SU-DHL-6 (cell line): Measurements from ENCODE around the gene GLYR1.

ENCODE experiments used
- H2AFZ ChIP-seq: fragments of 200-600 bp; sonication (generic); 2 replicates; pipeline ENCODE4 v1.6.1; 2014; ENCODE audit warnings: low read depth, mild to moderate bottlenecking, moderate library complexity, mixed read lengths, antibody characterized with exemption, low read length; ENCODE audit not compliant: severe bottlenecking
- H3F3A ChIP-seq: fragments of 200-600 bp; shearing (Covaris generic); 2 replicates; pipeline ENCODE4 v1.6.0; 2016; ENCODE audit warnings: antibody characterized with exemption, mild to moderate bottlenecking; ENCODE audit not compliant: insufficient read depth
- H3K27ac ChIP-seq: fragments of 200-600 bp; sonication (generic); 2 replicates; pipeline ENCODE4 v1.5.1; 2016; ENCODE audit warnings: low read depth, mild to moderate bottlenecking, low read length, moderate library complexity, mixed read lengths
- H3K27me3 ChIP-seq: fragments of 200-600 bp; sonication (generic), shearing (Covaris generic); 2 replicates; pipeline ENCODE4 v1.6.0; 2014; ENCODE audit warnings: mild to moderate bottlenecking, low read length
- H3K36me3 ChIP-seq: fragments of 200-600 bp; sonication (generic); 2 replicates; pipeline ENCODE4 v1.6.1; 2014; ENCODE audit warnings: mild to moderate bottlenecking, low read length, mixed read lengths
- H3K4me2 ChIP-seq: fragments of 300-600, 200-600 bp; shearing (Covaris generic), sonication (generic); 2 replicates; pipeline ENCODE4 v1.6.0; 2014; ENCODE audit warnings: low read length, low read depth, mild to moderate bottlenecking; ENCODE audit not compliant: poor library complexity, severe bottlenecking
- H3K4me3 ChIP-seq: fragments of 200-600 bp; sonication (generic); 2 replicates; pipeline ENCODE4 v1.5.1; 2014; ENCODE audit warnings: antibody characterized with exemption, low read length, mild to moderate bottlenecking, mixed read lengths; ENCODE audit not compliant: insufficient read depth, poor library complexity, severe bottlenecking
- H3K79me2 ChIP-seq: fragments of 200-600 bp; sonication (generic); 2 replicates; pipeline ENCODE4 v1.6.1; 2014; ENCODE audit warnings: mild to moderate bottlenecking, low read length, moderate library complexity; ENCODE audit not compliant: insufficient read depth
- H3K9ac ChIP-seq: fragments of 200-600 bp; sonication (generic); 2 replicates; pipeline ENCODE4 v1.7.0; 2014; ENCODE audit warnings: mild to moderate bottlenecking, low read length
- H3K9me2 ChIP-seq: fragments of 200-600 bp; sonication (generic); replicated peaks from 2 replicates; pipeline ENCODE4 v1.6.1; 2014; ENCODE audit warnings: low read length; ENCODE audit not compliant: insufficient read depth
- H3K9me3 ChIP-seq: fragments of 200-600 bp; sonication (generic); 2 replicates; pipeline ENCODE4 v1.6.1; 2014; ENCODE audit warnings: low read length, mixed read lengths; ENCODE audit not compliant: insufficient read depth
- H4K20me1 ChIP-seq: fragments of 200-600 bp; sonication (generic); 2 replicates; pipeline ENCODE4 v1.6.1; 2014; ENCODE audit warnings: low read depth, mild to moderate bottlenecking, antibody characterized with exemption, low read length, moderate library complexity, mixed read lengths
- EZH2phosphoT487 ChIP-seq: fragments of 200-600 bp; sonication (generic), shearing (Covaris generic); conservative IDR thresholded peaks from 2 replicates; pipeline ENCODE4 v1.6.1; 2018; ENCODE audit warnings: mild to moderate bottlenecking, antibody characterized with exemption, low read length, moderate library complexity, mixed read lengths
- TF ChIP-seq, protein P1 (sequence below): fragments of 200-600 bp; sonication (generic); IDR thresholded peaks from one replicate; pipeline ENCODE4 v1.5.1; 2017; ENCODE audit warnings: antibody characterized with exemption, mild to moderate bottlenecking, low read length, moderate library complexity; ENCODE audit not compliant: insufficient read depth, poor library complexity, severe bottlenecking

The GLYR1 gene

GRCh38 chr16:4839942-4840341 is 7.1 kb downstream of the GLYR1 start:
- H3K9me3 ChIP-seq: no peaks in the 10 kb centered on the region
- H3K4me2 ChIP-seq: no peak overlapping the region
- H3K9me2 ChIP-seq: no peaks in the 10 kb centered on the region
- H4K20me1 ChIP-seq: no peaks in the 10 kb centered on the region; the same call in 1 of the 2 replicates
- H3K9ac ChIP-seq: no peak overlapping the region
- H3F3A ChIP-seq: no peaks in the 10 kb centered on the region
- H3K79me2 ChIP-seq: peaks cover 13% of the 10 kb centered on the region
- peaks cover 16% of the 10 kb centered on the region; the same call in 1 of the 2 replicates for H3K36me3 ChIP-seq
- no peak overlapping the region for H2AFZ ChIP-seq
- H3K27me3 ChIP-seq: no peaks in the 10 kb centered on the region
- H3K4me3 ChIP-seq: no peak overlapping the region
- TF ChIP-seq, protein P1, sequence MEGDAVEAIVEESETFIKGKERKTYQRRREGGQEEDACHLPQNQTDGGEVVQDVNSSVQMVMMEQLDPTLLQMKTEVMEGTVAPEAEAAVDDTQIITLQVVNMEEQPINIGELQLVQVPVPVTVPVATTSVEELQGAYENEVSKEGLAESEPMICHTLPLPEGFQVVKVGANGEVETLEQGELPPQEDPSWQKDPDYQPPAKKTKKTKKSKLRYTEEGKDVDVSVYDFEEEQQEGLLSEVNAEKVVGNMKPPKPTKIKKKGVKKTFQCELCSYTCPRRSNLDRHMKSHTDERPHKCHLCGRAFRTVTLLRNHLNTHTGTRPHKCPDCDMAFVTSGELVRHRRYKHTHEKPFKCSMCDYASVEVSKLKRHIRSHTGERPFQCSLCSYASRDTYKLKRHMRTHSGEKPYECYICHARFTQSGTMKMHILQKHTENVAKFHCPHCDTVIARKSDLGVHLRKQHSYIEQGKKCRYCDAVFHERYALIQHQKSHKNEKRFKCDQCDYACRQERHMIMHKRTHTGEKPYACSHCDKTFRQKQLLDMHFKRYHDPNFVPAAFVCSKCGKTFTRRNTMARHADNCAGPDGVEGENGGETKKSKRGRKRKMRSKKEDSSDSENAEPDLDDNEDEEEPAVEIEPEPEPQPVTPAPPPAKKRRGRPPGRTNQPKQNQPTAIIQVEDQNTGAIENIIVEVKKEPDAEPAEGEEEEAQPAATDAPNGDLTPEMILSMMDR: no peak
- TF ChIP-seq EZH2phosphoT487: no peak
- H3K27ac ChIP-seq: no peak overlapping the region

DNA sequence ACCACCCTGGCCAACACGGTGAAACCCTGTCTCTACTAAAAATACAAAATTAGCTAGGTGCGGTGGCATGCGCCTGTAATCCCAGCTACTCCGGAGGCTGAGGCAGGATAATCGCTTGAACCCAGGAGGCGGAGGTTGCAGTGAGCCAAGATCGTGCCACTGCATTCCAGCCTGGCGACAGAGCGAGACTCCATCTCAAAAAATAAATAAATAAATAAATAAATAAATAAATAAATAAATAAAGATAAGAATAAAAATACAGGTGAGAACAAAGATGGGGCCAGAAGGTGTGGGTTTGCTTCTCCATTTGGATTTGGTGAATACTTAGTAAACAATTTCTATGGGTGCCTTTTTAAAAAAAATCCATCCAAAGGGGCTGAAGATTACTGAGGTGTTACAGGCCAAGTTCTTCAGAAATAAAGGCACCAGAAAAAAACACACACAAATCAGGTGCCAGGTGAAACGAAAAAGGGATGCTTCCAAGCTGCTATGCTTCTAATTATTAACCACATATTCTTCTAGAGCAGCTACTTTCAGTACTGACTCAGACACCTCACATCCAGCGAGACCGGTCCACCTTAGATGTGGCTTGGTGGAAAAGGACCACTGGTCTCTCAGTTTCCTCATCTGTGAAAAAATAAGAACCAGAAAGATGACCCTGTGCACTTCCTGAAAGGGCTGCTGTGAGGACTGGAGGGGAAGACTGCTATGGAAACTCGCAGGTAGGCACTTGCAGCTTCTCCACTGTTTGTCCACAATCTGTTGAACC is 9.2 kb downstream of the GLYR1 start:
- H3K36me3 ChIP-seq: peaks cover 9% of the 10 kb centered on the region; the same call in 1 of the 2 replicates
- TF ChIP-seq, protein P1: no peak
- TF ChIP-seq EZH2phosphoT487: no peak

DNA sequence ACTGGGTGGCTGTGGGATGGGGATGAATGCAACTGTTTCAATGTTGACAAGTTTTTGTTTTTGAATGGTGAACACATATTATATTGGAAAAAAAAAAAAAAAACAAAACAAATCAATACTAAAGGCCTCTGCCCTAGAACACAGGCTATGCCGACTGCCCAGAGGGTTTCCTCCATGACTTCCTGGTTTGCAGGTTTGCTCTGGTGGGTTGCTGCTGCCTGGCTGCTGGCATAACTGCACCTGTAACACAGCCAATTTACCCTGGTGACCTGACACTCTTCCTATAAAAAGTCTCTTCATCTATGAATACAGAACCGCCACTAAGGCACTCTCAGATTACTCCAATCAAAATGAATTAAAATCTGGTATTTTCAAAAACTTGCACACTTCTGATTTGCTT is 10.4 kb downstream of the GLYR1 start:
- peaks cover 19% of the 10 kb centered on the region; the same call in 1 of the 2 replicates for H3K79me2 ChIP-seq
- no peak overlapping the region for H3K9ac ChIP-seq
- H3K9me3 ChIP-seq: no peaks in the 10 kb centered on the region
- TF ChIP-seq, protein P1: no peak
- no peak for TF ChIP-seq EZH2phosphoT487
- no peak overlapping the region for H3K4me3 ChIP-seq
- H4K20me1 ChIP-seq: no peaks in the 10 kb centered on the region; the same call in 1 of the 2 replicates
- H3K27ac ChIP-seq: no peak overlapping the region
- H3F3A ChIP-seq: no peaks in the 10 kb centered on the region
- no peaks in the 10 kb centered on the region for H3K9me2 ChIP-seq
- H3K27me3 ChIP-seq: no peaks in the 10 kb centered on the region
- peaks cover 18% of the 10 kb centered on the region; the same call in 1 of the 2 replicates for H3K36me3 ChIP-seq
- no peak overlapping the region for H2AFZ ChIP-seq
- H3K4me2 ChIP-seq: no peak overlapping the region

More for the DNA sequence above, 9.2 kb downstream of the GLYR1 start:
- Histone ChIP-seq H3K9ac (no peak overlapping the region), H4K20me1 (no peaks in the 10 kb centered on the region; the same call in 1 of the 2 replicates), H3K27me3 (no peaks in the 10 kb centered on the region), H3K9me3 (no peaks in the 10 kb centered on the region), H2AFZ (no peak overlapping the region), H3K79me2 (peaks cover 19% of the 10 kb centered on the region; the same call in 1 of the 2 replicates), H3K4me3 (no peak overlapping the region), H3K9me2 (no peaks in the 10 kb centered on the region), H3F3A (no peaks in the 10 kb centered on the region), H3K4me2 (no peak overlapping the region), H3K27ac (no peak overlapping the region)
